ENCODE data around the gene SMARCC2. TPM values are rescaled to one million over a fixed set of nuclear protein-coding genes. Genes with fewer than 3 reads are reported as not detected.

The SMARCC2 gene
- total RNA-seq, 4 donors from 2014 or later: 65.5 to 101 (median 82.1) TPM

- no peak for TF ChIP-seq CTCF (IDR thresholded peaks at IDR 0.05)
- ATAC-seq (ENCODE audit: low FRiP score) (no peak), DNase-seq (ENCODE audit: low spot score) (no peak)
These were observed 28.2 kb downstream of the SMARCC2 start for GRCh38 chr12:56160894-56161689.

DNA sequence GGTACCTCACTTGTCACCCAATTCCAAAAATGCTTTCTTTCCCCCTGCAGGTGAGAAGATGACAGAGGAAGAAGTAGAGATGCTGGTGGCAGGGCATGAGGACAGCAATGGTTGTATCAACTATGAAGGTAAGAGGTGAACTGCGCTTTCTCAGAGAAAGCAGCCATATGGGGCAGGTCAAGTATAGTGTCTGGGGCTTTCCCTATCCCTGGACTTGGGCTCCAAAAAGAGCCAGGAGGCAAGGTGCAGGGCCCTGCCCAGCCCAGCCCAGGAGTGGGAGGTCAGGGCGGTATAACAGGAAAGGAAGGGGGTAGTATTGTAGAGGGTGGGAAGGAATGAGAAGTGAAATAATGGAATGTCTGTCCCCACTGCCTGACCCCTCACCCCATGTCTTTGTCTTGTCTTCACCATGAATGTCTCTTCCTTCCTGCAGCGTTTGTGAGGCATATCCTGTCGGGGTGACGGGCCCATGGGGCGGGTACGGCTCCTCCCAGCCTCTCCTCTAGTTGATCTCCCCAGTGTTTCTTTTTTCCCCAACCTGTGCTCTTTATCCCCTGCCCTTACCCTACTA lies 29.0 kb downstream of the SMARCC2 start:
- no peak for DNase-seq (ENCODE audit: low spot score)
- ATAC-seq (ENCODE audit: low FRiP score): no peak
- no peak for TF ChIP-seq CTCF (IDR thresholded peaks at IDR 0.05)

DNA sequence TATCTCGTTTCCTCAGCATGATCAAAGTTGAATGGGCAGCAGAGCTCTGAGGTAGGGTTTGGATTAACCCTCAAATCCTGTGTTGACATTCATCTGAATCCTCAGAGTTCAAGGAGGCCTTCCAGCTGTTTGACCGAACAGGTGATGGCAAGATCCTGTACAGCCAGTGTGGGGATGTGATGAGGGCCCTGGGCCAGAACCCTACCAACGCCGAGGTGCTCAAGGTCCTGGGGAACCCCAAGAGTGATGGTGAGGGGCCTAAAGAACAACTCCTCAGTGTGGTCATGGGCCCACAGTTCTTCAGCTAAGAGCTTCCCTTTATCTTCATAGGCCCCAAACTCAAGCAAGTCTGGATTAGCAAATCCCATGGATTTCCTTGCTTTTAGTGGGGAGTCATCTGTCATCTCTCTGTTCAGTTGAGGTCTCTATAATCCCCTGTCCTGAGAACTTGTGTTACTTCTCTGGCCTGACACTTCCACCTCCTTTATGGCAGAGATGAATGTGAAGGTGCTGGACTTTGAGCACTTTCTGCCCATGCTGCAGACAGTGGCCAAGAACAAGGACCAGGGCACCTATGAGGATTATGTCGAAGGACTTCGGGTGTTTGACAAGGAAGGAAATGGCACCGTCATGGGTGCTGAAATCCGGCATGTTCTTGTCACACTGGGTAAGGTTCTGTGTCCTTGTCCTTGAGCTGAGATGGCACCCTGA lies 29.6 kb downstream of the SMARCC2 start:
- ATAC-seq (ENCODE audit: low FRiP score) (no peak), DNase-seq (ENCODE audit: low spot score) (no peak)
- no peak for TF ChIP-seq CTCF (IDR thresholded peaks at IDR 0.05)

GRCh38 chr12:56158926-56159461 lies 30.3 kb downstream of the SMARCC2 start:
- no peak for TF ChIP-seq CTCF (IDR thresholded peaks at IDR 0.05)
- ATAC-seq (ENCODE audit: low FRiP score) (peak; percentile 46), DNase-seq (ENCODE audit: low spot score) (no peak)

DNA sequence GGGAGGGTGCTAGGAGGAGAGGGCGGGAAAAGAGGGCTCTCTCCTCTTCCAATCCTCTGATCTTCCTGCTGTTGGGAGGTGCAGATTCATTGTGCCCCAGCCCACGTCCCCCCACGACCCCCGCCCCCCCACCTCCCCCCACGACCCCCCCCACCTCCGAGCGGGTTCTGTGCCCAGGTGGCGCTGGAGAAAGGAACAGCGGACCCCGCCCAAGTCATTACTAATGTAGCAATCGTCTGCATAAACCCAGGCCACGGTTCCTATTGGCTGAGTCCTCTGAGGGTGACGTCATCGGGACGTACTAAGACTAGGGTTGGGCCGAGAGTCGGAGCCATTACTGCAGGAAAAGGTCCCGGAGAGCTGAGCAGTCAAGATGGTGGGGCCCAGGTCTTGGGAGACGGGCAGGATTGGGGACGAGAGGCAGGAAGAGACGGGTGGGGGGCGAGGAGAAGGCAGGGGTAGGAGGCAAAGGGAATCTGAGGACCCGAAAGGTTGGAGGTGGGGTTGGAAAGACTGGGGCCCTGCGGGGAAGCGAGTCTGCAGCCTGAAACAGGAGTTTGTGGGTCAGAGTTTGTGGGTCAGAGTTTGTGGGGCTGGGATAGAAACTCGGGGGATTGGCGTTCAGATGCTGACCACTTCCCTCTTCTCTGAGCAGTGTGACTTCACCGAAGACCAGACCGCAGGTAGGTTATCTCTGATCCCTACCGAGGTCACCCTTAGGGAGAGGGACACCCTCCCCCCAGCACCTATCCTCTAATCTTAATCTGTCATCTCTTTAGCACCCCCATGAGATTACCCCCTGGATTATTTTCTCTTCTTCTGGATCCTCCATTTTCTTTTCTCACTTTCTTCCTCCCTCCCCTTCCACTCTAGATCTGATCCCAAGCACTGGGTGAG lies 31.0 kb downstream of the SMARCC2 start, which contains the start of gene MYL6:
Gene MYL6 (plus strand): TSS at position 331 of the 897 bp plus-strand sequence. CDS start 43 bp downstream, at position 374.
- ATAC-seq (ENCODE audit: low FRiP score): peak; percentile 89
- TF ChIP-seq CTCF (IDR thresholded peaks at IDR 0.05): no peak
- DNase-seq (ENCODE audit: low spot score): peak; percentile 96
